GM19438 (cell line): Measurements from ENCODE around the gene NFKBIE.
A peak's percentile ranks its signal among the peaks of the same experiment; 100 is the strongest.

Source experiments
- ATAC-seq: cut with Tn5 transposase; IDR thresholded peaks from one replicate; pipeline ENCODE4 v1.9.1; 2021; ENCODE audit warnings: low read depth; ENCODE audit not compliant: unreplicated experiment

Gene NFKBIE

GRCh38 chr6:44275271-44275748, 10.0 kb upstream of the NFKBIE start:
- ATAC-seq, result no peak

- ATAC-seq, result no peak
Measured at GRCh38 chr6:44273617-44274016, 8.3 kb upstream of the NFKBIE start.

GRCh38 chr6:44272999-44273566, 7.7 kb upstream of the NFKBIE start:
- no peak for ATAC-seq

GRCh38 chr6:44272529-44272928, 7.2 kb upstream of the NFKBIE start:
- ATAC-seq, result no peak

- no peak for ATAC-seq
Measured at GRCh38 chr6:44271914-44272313, 6.6 kb upstream of the NFKBIE start.

- no peak for ATAC-seq
Measured at GRCh38 chr6:44271406-44271723, 6.0 kb upstream of the NFKBIE start.

GRCh38 chr6:44270526-44271405, 5.4 kb upstream of the NFKBIE start:
- ATAC-seq, result no peak

- no peak for ATAC-seq
Measured at GRCh38 chr6:44269921-44270525, 4.7 kb upstream of the NFKBIE start, which contains the start of gene TMEM151B. Gene TMEM151B (plus strand): TSS chr6:44270450. CDS start chr6:44270743, 293 bp downstream.

GRCh38 chr6:44269178-44269920, 4.0 kb upstream of the NFKBIE start:
- no peak for ATAC-seq

GRCh38 chr6:44268095-44268628, 2.8 kb upstream of the NFKBIE start:
- ATAC-seq, result no peak

- no peak for ATAC-seq
Measured at GRCh38 chr6:44267252-44267651, 1.9 kb upstream of the NFKBIE start.

GRCh38 chr6:44266347-44266746, 996 bp upstream of the NFKBIE start:
- ATAC-seq, result peak; percentile 29

- no peak for ATAC-seq
Measured at GRCh38 chr6:44265722-44266233, 427 bp upstream of the NFKBIE start.

GRCh38 chr6:44264154-44265006, 971 bp downstream of the NFKBIE start:
- peak; percentile 28 for ATAC-seq

GRCh38 chr6:44263354-44264100, 1.8 kb downstream of the NFKBIE start:
- no peak for ATAC-seq

GRCh38 chr6:44262467-44263353, 2.6 kb downstream of the NFKBIE start:
- ATAC-seq, result no peak

- ATAC-seq, result no peak
Measured at GRCh38 chr6:44261581-44261980, 3.8 kb downstream of the NFKBIE start.
